Measurements from ENCODE around the gene DUSP2.

GRCh38 chr2:96099861-96100798 lies 45.1 kb downstream of the DUSP2 start:
- TF ChIP-seq MAX (IDR thresholded peaks at IDR 0.05), result no peak
- no peak for TF ChIP-seq RAD21 (IDR thresholded peaks at IDR 0.05; ENCODE audit: low read depth)
- no peak for TF ChIP-seq TCF12 (IDR thresholded peaks at IDR 0.05; ENCODE audit: low read depth)
- no peak for TF ChIP-seq CREB1 (IDR thresholded peaks at IDR 0.05; ENCODE audit: low read depth)
- no peak for TF ChIP-seq EP300 (IDR thresholded peaks at IDR 0.05; ENCODE audit: borderline replicate concordance)
- TF ChIP-seq TAF1 (IDR thresholded peaks at IDR 0.05; ENCODE audit: low read depth), result no peak
- no peak for TF ChIP-seq EGR1 (IDR thresholded peaks at IDR 0.05)
- TF ChIP-seq YY1 (IDR thresholded peaks at IDR 0.05; ENCODE audit: low read depth), result no peak
